ENCODE results near the gene STAG2. TPM values are rescaled to one million over a fixed set of nuclear protein-coding genes. Genes with fewer than 3 reads are reported as not detected.
"Not testable (repeated sequence)": the region's sequence is repeated elsewhere in the genome, so short reads cannot be mapped to it uniquely, and the experiment has no call there.

Gene STAG2
- total and polyA plus RNA-seq, 10 donors: 17.9 to 106 (median 89.4) TPM

DNA sequence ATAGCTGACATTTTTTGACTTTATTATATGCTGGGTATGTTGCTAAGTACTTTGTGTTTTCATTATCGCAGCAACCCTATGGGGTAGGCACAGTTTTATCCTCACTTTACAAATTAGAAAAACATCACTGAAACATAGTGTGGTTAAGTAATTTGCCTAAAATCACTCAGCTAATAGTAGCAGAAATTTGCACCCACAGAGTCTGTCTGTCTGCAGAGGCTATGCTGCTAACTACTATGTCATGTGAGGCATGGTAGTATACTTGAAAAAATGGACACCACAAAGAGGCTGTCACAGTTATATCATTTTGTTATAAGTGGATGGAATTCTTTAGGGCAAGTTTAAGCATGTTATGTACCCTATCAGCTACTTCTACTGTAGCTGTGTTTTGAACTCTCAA lies 69.0 kb downstream of the STAG2 start:
- Histone ChIP-seq H3K27me3 (replicated peaks in 1 of 7) (no peaks in the 10 kb centered on the region), H3K4me1 (no peaks in the 10 kb centered on the region), H3K9me3 (no peaks in the 10 kb centered on the region), H3K36me3 (peaks cover 0 to 59% (median 3%) of the 10 kb centered on the region in 6 donors), H3K4me3 (no peak overlapping the region), H3K27ac (no peak overlapping the region)
- WGBS, 5 donors: 74 to 100% (median 84%) methylated on average over 1 of the region's 1 CpG
- no peak for DNase-seq
- TF ChIP-seq POLR2AphosphoS5 (IDR thresholded peaks at IDR 0.05): no peak
- TF ChIP-seq, protein P1, sequence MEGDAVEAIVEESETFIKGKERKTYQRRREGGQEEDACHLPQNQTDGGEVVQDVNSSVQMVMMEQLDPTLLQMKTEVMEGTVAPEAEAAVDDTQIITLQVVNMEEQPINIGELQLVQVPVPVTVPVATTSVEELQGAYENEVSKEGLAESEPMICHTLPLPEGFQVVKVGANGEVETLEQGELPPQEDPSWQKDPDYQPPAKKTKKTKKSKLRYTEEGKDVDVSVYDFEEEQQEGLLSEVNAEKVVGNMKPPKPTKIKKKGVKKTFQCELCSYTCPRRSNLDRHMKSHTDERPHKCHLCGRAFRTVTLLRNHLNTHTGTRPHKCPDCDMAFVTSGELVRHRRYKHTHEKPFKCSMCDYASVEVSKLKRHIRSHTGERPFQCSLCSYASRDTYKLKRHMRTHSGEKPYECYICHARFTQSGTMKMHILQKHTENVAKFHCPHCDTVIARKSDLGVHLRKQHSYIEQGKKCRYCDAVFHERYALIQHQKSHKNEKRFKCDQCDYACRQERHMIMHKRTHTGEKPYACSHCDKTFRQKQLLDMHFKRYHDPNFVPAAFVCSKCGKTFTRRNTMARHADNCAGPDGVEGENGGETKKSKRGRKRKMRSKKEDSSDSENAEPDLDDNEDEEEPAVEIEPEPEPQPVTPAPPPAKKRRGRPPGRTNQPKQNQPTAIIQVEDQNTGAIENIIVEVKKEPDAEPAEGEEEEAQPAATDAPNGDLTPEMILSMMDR (IDR thresholded peaks at IDR 0.05 in 8 of 11, conservative IDR thresholded peaks at IDR 0.05 in 3 of 11): no peak
- TF ChIP-seq POLR2A (IDR thresholded peaks at IDR 0.05): no peak
- intact Hi-C loops (cut with DNase I; ENCODE audit: low total_unique reads): no loop called here

DNA sequence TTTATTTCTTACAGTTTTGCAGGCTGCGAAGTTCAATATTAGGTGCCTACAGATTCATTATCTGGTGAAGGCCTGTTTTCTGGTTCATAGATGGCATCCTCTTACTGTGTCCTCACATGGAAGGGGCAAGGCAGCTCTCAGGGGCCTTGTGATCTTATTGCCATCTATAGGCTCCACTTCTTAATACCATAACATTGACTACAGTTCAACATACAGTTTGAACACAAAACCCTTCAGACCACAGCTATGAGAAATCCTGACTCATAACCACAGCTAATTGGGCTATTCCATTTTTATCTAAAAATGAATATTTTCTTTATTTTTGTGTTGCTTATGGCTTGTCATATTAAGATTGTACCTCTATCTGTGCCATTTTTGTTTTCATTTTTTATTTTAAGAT lies 72.3 kb downstream of the STAG2 start:
- intact Hi-C loops (cut with DNase I; ENCODE audit: low total_unique reads): no loop called here
- 84 to 100% (median 94%) methylated on average over 1 of the region's 1 CpG for WGBS, 5 donors
- H3K4me1 ChIP-seq: no peaks in the 10 kb centered on the region
- H3K27me3 ChIP-seq (replicated peaks in 1 of 7): no peaks in the 10 kb centered on the region
- no peak overlapping the region for H3K4me3 ChIP-seq
- peaks cover 0 to 51% (median 7%) of the 10 kb centered on the region in 6 donors for H3K36me3 ChIP-seq
- H3K9me3 ChIP-seq: no peaks in the 10 kb centered on the region
- no peak overlapping the region for H3K27ac ChIP-seq
- no peak for DNase-seq
- TF ChIP-seq POLR2AphosphoS5 (IDR thresholded peaks at IDR 0.05): no peak

DNA sequence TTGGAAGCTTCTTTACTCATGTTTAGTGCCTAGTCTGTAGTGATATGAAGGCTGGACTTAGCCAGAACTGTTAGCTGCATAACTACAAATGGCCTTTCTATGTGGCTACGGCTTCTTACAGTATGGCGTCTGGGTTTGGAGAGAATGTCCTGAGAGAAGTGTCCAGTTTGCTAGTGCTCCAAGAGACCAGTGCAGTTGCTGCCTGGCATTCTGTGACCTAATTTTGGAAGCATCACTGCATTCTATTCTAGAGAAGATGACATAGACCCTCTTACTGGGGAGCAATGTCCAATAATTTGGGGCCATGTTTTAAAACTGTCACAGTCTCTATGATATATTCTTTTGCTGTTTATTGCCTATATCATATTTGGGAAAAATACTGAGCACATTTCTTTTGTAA lies 74.2 kb downstream of the STAG2 start:
- Histone ChIP-seq H3K4me3 (no peak overlapping the region), H3K36me3 (peaks cover 0 to 60% (median 10%) of the 10 kb centered on the region in 6 donors), H3K27me3 (replicated peaks in 1 of 7) (no peaks in the 10 kb centered on the region), H3K9me3 (no peaks in the 10 kb centered on the region), H3K27ac (no peak overlapping the region), H3K4me1 (no peaks in the 10 kb centered on the region)
- 91 to 100% (median 96%) methylated on average over 2 of the region's 2 CpGs for WGBS, 5 donors
- intact Hi-C loops (cut with DNase I; ENCODE audit: low total_unique reads): no loop called here
- DNase-seq: no peak
- TF ChIP-seq POLR2AphosphoS5 (IDR thresholded peaks at IDR 0.05): no peak
- TF ChIP-seq, protein P1 (IDR thresholded peaks at IDR 0.05 in 8 of 11, conservative IDR thresholded peaks at IDR 0.05 in 3 of 11): no peak
- no peak for TF ChIP-seq POLR2A (IDR thresholded peaks at IDR 0.05)

DNA sequence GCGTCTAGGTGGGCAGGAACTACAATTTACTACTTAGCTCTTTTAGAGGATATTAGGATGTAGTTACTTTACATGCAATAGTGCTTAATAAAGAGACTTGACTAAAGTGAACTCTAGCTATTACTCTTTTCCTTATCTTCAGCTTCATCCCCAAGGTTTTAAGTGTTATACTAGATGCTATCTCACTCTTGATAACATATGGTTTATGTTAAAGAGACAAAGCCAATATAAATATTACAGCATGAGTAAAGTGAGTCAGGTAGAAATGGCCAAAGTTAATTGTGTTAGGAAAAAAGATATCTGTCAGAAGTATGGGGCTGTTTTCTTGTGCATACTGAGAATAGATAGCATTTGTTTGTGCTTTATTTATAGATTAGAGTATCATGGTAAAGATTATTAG lies 80.5 kb downstream of the STAG2 start:
- Histone ChIP-seq H3K27me3 (replicated peaks in 1 of 7) (no peaks in the 10 kb centered on the region), H3K4me3 (no peak overlapping the region), H3K9me3 (no peaks in the 10 kb centered on the region), H3K36me3 (peaks cover 0 to 60% (median 17%) of the 10 kb centered on the region in 6 donors), H3K27ac (no peak overlapping the region), H3K4me1 (no peaks in the 10 kb centered on the region)
- no peak for DNase-seq
- TF ChIP-seq POLR2AphosphoS5 (IDR thresholded peaks at IDR 0.05): no peak
- intact Hi-C loops (cut with DNase I; ENCODE audit: low total_unique reads): no loop called here
- 55 to 90% (median 78%) methylated on average over 1 of the region's 1 CpG for WGBS, 5 donors

DNA sequence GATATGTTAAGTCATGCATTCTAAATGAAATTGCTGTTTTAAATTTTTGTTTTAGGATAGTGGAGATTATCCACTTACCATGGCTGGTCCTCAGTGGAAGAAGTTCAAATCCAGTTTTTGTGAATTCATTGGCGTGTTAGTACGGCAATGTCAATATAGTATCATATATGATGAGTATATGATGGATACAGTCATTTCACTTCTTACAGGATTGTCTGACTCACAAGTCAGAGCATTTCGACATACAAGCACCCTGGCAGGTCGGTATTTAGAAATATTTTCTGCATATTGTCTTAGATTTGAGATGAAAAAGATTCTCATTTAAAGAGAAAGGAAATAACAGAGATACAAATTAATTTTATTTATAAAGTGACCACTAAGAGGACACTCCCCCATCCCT lies 83.6 kb downstream of the STAG2 start:
- no peak for DNase-seq
- no peaks in the 10 kb centered on the region for H3K4me1 ChIP-seq
- no peaks in the 10 kb centered on the region for H3K27me3 ChIP-seq (replicated peaks in 1 of 7)
- no peaks in the 10 kb centered on the region for H3K9me3 ChIP-seq
- H3K4me3 ChIP-seq: no peak overlapping the region
- no peak overlapping the region for H3K27ac ChIP-seq
- intact Hi-C loops (cut with DNase I; ENCODE audit: low total_unique reads): no loop called here
- 72 to 87% (median 78%) methylated on average over 4 of the region's 4 CpGs for WGBS, 5 donors
- TF ChIP-seq, protein P1 (IDR thresholded peaks at IDR 0.05 in 8 of 11, conservative IDR thresholded peaks at IDR 0.05 in 3 of 11): no peak
- no peak for TF ChIP-seq POLR2A (IDR thresholded peaks at IDR 0.05)
- no peak for TF ChIP-seq POLR2AphosphoS5 (IDR thresholded peaks at IDR 0.05)
- H3K36me3 ChIP-seq: peaks cover 0 to 61% (median 20%) of the 10 kb centered on the region in 6 donors

DNA sequence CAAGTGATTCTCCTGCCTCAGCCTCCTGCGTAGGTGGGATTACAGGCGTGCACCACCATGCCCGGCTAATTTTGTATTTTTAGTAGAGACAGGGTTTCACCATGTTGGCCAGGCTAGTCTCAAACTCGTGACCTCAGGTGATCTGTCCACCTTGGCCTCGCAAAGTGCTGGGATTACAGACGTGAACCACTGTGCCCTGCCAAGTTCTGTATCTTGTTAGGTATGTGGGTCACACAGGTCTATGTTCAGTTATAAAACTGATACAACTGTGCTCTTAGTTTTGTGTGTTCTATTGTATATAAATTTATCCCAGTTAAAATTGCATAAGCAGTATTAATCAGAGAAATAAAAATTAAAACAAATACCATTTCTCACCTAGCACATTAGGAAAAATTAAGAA lies 122.9 kb downstream of the STAG2 start:
- 71 to 93% (median 72%) methylated on average over 4 to 6 of the region's 6 CpGs for WGBS, 5 donors
- H3K27ac ChIP-seq; H3K4me3 ChIP-seq; H3K4me1 ChIP-seq; intact Hi-C loops (cut with DNase I; ENCODE audit: low total_unique reads); H3K9me3 ChIP-seq; DNase-seq; H3K27me3 ChIP-seq (replicated peaks in 1 of 7): not testable (repeated sequence)
- H3K36me3 ChIP-seq: peaks cover 0 to 96% (median 30%) of the 10 kb centered on the region in 6 donors
